ENCODE data around the gene TCF7L1. TPM values are rescaled to one million over a fixed set of nuclear protein-coding genes. Genes with fewer than 3 reads are reported as not detected.

Gene TCF7L1
- total RNA-seq, 1 experiment from 2014 or later, result 0.07 TPM

DNA sequence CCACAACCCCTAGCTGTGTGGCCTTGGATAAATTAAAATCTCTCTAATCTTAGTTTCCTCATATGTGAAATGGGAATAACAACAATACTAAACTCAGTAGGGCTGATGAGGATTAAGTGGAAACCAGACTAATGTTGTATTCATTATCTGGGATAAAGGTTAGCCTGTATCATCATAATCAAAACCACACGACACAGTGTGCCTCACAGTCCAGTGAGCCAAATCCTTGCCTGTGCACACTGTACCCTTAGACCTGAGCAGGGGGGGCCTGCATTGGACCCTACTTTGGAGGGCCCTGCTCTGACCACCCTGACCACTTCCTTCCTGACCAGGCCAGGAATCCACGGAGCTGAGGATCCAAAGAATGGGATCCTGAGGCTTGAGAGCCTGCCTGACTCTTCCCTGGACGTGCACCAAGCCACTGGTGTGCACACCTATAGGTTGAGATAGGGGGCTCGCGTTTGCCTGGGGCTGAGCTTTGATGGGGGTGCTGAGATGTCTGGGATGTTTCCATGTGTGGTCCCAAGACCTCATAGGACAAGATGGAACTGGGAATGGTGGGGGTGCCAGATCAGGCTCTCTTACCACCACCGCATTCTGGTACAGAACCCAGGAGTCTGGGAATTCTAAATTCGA is 124.9 kb downstream of the TCF7L1 start:
- in situ Hi-C loops (cut with HindIII; ENCODE audit: low pct_unique_long_range_greater_than_20kb, low sequenced_read_pairs), result no loop called here
- DNase-seq (ENCODE audit: low read depth), result no peak

GRCh38 chr2:85259101-85259590 is 126.0 kb downstream of the TCF7L1 start:
- in situ Hi-C loops (cut with HindIII; ENCODE audit: low pct_unique_long_range_greater_than_20kb, low sequenced_read_pairs), result no loop called here
- DNase-seq (ENCODE audit: low read depth), result no peak

GRCh38 chr2:85259879-85260278 is 126.7 kb downstream of the TCF7L1 start:
- DNase-seq (ENCODE audit: low read depth), result no peak
- in situ Hi-C loops (cut with HindIII; ENCODE audit: low pct_unique_long_range_greater_than_20kb, low sequenced_read_pairs), result no loop called here

DNA sequence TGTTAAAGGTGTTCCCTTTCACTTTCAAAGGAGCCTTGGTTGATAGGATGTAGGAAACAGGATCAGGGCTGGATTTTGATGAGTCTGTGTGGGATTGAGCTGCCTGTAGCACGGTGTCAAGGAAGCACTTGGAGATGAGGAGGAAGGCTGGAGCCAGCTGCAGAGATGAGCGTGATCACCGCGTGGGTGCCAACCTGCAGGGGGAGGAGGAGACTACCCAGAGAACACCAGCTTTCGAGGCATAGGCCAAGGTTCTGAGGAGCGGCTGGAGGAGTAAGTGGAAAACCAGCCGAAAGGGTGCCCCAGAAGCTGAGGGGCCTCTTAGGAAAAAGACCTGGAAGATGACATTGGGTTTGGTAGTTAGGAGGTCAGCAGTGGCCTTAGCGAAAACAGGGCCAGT is 130.4 kb downstream of the TCF7L1 start:
- no peak for DNase-seq (ENCODE audit: low read depth)
- in situ Hi-C loops (cut with HindIII; ENCODE audit: low pct_unique_long_range_greater_than_20kb, low sequenced_read_pairs), result no loop called here

- DNase-seq (ENCODE audit: low read depth), result no peak
- in situ Hi-C loops (cut with HindIII; ENCODE audit: low pct_unique_long_range_greater_than_20kb, low sequenced_read_pairs), result no loop called here
Observed at GRCh38 chr2:85264471-85264870, 131.3 kb downstream of the TCF7L1 start.

- DNase-seq (ENCODE audit: low read depth), result no peak
- in situ Hi-C loops (cut with HindIII; ENCODE audit: low pct_unique_long_range_greater_than_20kb, low sequenced_read_pairs), result no loop called here
Observed at GRCh38 chr2:85265304-85265703, 132.1 kb downstream of the TCF7L1 start.

DNA sequence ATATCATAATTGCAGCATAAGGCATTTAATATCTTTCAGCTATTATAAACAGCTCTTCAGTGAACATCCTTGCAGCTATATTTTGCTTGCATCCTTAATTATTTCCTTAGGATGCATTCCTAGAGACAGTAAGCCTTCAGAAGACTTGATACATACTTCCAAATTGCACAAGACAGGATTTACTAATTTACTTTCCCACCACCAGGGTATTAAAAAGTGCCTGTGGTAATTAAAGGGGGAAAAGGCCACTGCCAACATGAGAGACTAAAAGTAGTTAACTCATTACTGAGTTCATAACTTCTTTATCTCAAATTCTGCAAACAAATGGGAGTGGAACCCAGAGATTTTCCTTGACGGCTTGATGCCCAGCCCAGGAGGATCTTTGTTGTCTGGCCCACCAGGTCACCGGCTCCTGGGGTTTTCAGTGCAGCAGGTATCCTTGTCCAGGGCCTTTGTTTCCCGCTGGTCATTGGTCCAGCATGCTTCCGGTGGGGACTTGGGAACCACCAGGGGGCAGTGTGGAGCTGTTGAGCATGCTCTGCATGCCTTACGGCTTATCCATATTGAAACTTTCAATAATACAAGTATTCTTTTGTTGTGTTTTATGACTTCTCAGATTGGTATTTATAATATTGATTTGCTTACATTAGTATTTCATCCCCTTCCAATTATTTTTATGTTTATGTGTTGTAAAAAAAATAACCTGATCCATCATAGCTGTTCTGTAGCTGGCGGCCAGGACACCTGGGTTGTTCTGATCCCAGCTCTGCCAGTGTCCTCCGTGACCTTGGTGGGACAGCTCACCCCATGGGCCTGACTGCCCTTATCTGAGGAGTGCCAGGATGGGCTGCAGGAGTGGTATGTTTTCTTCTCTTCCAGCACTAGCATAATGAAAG is 133.2 kb downstream of the TCF7L1 start:
- in situ Hi-C loops (cut with HindIII; ENCODE audit: low pct_unique_long_range_greater_than_20kb, low sequenced_read_pairs), result no loop called here
- no peak for DNase-seq (ENCODE audit: low read depth)

DNA sequence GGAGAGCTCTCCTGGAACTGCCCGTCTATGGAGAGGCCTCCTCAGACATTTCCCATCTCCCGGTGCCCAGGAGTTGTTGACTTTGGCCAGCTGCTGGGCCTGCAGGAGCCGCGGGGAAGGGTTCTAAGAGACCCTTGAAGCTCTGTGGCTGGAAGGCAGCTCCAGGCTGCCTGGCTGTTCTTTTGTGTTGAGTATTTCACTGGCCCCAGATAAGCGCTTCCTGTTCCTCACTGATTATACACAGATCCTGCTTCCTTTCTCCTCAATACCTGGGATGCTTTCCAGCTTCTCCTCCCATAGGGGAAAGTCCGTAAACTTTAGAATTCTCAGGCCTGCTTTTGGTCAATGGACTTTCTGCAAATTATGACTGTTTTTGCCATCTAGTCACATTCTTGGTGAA is 136.8 kb downstream of the TCF7L1 start:
- DNase-seq (ENCODE audit: low read depth), result no peak
- in situ Hi-C loops (cut with HindIII; ENCODE audit: low pct_unique_long_range_greater_than_20kb, low sequenced_read_pairs), result no loop called here

DNA sequence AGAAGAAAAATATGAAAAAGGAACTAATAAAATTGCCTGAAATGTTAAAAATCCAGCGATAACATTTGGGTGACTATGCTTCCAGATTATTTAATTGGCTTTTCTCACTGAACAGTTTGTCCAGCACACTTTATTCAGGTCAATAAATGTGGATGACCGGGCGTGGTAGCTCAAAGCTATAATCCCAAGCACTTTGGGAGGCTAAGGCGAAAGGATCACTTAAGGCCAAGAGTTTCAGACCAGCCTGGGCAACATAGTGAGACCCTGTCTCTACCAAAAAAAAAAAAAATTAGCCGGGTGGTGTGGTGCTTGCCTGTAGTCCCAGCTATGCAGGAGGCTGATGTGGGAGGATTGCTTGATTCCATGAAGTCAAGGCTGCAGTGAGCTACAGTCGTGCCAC is 139.2 kb downstream of the TCF7L1 start:
- in situ Hi-C loops (cut with HindIII; ENCODE audit: low pct_unique_long_range_greater_than_20kb, low sequenced_read_pairs), result no loop called here
- DNase-seq (ENCODE audit: low read depth), result no peak

- in situ Hi-C loops (cut with HindIII; ENCODE audit: low pct_unique_long_range_greater_than_20kb, low sequenced_read_pairs), result no loop called here
- DNase-seq (ENCODE audit: low read depth), result peak; percentile 31
Observed at GRCh38 chr2:85273738-85274731, 140.8 kb downstream of the TCF7L1 start.

DNA sequence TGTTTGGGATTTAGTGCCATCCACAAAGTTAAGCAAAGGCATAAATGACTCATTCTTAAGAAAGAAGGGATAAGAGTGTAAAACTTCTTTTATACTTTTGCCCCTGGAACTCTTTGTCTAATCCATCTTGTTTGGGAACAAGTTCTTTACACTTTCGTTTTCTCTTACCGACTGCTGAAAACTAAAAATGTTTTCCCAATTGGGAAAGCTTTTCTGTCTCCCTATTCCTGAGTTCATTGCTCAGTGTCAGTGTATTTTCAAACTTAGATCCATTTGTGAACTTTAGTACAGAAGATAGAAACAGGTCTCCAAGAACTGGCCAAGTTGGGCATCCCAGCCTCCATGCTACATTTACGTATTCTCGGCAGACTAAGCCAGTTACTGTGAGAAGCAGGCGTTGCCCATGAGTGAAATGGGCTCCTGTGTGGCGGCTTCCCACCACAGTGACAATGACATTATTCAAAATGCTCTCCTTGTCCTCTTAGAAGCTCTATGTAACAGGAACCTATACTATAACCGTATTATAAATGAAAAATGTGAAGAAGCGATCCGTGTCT is 142.9 kb downstream of the TCF7L1 start:
- DNase-seq (ENCODE audit: low read depth), result no peak
- in situ Hi-C loops (cut with HindIII; ENCODE audit: low pct_unique_long_range_greater_than_20kb, low sequenced_read_pairs), result no loop called here

GRCh38 chr2:85276571-85277118 is 143.5 kb downstream of the TCF7L1 start:
- no peak for DNase-seq (ENCODE audit: low read depth)
- in situ Hi-C loops (cut with HindIII; ENCODE audit: low pct_unique_long_range_greater_than_20kb, low sequenced_read_pairs), result no loop called here

DNA sequence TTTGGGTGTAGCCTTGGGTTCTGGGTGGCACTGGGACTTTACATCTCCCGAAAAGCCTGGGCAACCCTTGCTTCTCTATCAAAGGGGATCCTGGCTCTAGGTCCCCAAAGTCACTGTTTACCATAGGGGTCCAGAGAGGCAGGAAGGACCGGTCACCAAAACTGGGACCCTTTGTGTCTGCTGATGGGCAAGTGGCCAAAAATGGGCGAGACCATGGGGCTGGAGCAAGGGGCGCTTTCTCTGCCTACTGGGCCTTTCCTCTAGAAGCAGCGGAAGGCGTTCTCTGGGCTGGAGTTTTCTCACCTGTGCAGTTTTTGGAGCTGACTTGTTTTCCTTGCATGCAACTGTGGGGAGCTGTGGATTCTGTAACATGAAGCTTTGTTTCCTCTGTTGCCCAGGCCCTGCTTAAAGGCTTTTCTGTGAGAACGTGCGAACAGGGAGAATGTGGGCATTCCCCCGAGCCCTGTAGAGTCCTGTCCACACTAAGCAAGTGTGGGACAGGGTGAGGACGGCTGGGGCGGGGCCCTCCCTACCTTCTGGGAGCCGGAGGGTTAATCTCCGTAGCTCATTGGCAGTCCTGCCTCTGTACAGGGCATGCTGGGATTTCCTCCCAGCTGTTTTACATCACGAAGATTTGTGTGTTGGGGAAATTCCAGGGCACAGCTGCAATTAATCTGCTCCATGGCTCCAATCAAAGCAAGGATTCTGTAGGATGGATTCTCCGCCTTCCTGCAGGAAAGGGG is 144.4 kb downstream of the TCF7L1 start:
- in situ Hi-C loops (cut with HindIII; ENCODE audit: low pct_unique_long_range_greater_than_20kb, low sequenced_read_pairs), result no loop called here
- DNase-seq (ENCODE audit: low read depth), result no peak

DNA sequence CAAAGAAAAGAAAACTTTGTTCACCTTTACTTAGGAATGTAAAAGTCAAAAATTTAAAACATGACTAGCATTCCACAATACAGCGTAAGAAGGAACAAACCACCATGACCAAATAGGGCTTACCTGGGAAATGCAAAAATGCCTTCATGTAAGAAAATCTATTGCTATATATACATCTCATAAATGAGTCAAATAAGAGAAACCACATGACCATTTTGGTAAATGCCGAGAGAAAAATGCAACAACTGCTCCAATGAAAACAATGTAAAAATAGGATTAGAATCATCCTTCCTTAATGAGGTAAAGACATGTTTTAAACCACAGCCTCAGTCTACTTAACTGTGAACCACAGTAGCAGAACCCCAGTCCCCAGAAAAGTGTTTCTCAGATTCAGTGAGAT is 145.2 kb downstream of the TCF7L1 start:
- in situ Hi-C loops (cut with HindIII; ENCODE audit: low pct_unique_long_range_greater_than_20kb, low sequenced_read_pairs), result no loop called here
- DNase-seq (ENCODE audit: low read depth), result no peak

- DNase-seq (ENCODE audit: low read depth), result no peak
- in situ Hi-C loops (cut with HindIII; ENCODE audit: low pct_unique_long_range_greater_than_20kb, low sequenced_read_pairs), result no loop called here
Observed at GRCh38 chr2:85281553-85281952, 148.4 kb downstream of the TCF7L1 start.

GRCh38 chr2:85282914-85283313 is 149.7 kb downstream of the TCF7L1 start:
- no peak for DNase-seq (ENCODE audit: low read depth)
- in situ Hi-C loops (cut with HindIII; ENCODE audit: low pct_unique_long_range_greater_than_20kb, low sequenced_read_pairs), result no loop called here

DNA sequence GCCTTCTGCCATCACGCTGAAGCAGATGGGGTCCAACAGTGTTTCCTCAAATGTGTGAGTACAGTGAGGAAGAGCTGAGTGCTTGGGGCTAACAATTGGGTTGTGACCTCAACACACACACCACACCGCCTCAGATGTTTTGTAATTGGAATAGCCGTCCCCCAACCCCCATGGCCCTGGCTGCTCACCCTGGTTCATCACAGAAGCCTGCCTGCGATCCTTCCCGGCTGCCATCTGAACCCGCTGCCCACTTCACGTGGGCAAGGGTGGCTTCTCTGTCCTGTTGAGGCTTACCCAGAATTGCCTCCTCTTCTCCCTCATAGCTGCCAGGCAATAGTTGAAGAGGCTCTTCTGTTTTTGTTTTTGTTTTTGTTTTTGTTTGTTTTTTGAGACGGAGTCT is 150.4 kb downstream of the TCF7L1 start:
- DNase-seq (ENCODE audit: low read depth), result no peak
- in situ Hi-C loops (cut with HindIII; ENCODE audit: low pct_unique_long_range_greater_than_20kb, low sequenced_read_pairs), result no loop called here
